Raji (cell line): ENCODE results near the gene ICA1L.

Source experiments
- POLR2A ChIP-seq: IDR thresholded peaks from 2 replicates; pipeline ENCODE4 v1.6.1; 2011; ENCODE audit warnings: low read depth, low read length, control low read depth; ENCODE audit not compliant: insufficient read depth

ICA1L gene

DNA sequence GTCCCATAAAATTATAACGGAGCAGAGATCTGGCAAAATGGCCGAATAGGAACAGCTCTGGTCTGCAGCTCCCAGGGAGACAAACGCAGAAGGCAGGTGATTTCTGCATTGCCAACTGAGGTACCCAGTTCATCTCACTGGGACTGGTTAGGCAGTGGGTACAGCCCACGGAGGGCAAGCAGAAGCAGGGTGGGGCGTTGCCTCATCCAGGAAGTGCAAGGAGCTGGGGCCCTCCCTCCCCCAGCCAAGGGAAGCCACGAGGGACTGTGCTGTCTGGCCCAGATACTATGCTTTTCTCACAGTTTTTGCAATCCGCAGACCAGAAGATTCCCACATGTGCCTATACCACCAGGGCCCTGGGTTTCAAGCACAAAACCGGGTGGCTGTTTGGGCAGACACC, 22.8 kb downstream of the ICA1L start:
- TF ChIP-seq POLR2A = no peak

DNA sequence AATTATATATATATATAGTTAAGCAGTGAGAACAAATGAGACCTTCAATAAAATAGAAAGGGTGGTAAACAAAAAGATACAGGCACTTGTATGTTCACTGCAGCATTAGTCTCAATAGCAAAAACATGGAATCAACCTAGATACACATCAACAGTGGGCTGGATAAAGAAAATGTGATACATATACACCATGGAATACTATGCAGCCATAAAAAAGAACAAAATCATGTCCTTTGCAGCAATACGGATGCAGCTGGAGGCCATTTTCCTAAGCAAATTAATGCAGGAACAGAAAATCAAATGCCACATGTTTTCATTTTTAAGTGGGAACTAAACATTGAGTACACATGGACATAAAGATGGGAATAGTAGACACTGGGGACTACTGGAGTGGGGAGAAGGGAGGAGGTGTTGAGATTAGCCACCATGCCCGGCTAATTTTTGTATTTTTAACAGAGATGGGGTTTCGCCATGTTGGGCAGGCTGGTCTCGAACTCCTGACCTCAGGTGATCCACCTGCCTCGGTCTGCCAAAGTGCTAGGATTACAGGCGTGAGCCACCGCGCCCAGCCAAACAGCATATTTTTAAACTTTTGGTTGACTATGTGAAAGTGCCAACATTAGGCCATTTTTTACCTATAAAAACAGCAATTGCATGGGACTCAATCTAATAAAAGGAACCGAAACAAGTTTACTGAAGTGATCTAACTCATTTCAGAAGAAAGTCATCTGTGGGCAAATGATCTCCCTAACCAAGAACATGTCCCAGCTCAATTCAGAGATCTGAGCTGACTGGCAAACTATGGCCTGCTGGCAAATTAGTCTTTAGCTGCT, 23.7 kb downstream of the ICA1L start:
- TF ChIP-seq POLR2A = no peak

GRCh38 chr2:202844656-202845055, 26.9 kb downstream of the ICA1L start:
- no peak for TF ChIP-seq POLR2A

DNA sequence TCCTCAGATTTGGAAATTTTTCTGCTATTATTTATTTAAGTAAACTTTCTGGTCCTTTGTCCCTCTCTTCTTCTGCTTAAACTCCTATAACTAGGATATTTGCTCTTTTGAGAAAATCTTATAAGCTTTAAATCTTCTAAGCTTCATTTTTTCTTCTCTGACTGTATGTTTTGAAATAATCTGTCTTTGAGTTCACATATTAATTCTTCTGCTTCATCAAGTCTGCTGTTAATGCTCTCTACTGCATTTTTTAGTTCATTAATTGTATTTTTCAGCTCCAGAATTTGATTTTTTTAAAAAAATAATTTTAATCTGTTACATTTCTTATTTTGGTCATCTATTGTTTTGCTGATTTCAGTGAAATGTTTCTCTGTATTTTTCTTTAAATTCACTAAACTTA, 28.9 kb downstream of the ICA1L start:
- no peak for TF ChIP-seq POLR2A

GRCh38 chr2:202841090-202841867, 30.3 kb downstream of the ICA1L start:
- TF ChIP-seq POLR2A = no peak

- TF ChIP-seq POLR2A = no peak
Observed at GRCh38 chr2:202831242-202832220, 40.0 kb downstream of the ICA1L start.

- no peak for TF ChIP-seq POLR2A
Observed at GRCh38 chr2:202824901-202825300, 46.7 kb downstream of the ICA1L start.

DNA sequence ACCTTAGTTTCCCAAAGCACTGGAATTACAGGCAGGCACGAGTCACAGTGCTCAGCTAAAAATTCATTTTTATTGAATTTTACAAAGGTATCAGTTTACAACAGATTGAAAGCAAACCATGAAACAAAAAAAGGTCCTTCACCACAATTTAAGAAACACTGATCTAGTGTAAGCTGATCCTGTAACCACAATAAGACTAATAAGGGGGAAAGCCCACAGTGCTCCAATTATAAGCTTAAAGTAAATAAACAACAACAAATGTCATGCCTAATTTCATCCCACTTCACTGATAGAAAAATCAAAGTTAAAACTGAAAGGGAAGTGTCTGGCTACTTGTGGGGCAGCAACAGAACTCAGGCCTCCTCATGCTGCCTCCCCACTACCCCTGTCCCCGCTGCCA, 49.2 kb downstream of the ICA1L start:
- TF ChIP-seq POLR2A = no peak

DNA sequence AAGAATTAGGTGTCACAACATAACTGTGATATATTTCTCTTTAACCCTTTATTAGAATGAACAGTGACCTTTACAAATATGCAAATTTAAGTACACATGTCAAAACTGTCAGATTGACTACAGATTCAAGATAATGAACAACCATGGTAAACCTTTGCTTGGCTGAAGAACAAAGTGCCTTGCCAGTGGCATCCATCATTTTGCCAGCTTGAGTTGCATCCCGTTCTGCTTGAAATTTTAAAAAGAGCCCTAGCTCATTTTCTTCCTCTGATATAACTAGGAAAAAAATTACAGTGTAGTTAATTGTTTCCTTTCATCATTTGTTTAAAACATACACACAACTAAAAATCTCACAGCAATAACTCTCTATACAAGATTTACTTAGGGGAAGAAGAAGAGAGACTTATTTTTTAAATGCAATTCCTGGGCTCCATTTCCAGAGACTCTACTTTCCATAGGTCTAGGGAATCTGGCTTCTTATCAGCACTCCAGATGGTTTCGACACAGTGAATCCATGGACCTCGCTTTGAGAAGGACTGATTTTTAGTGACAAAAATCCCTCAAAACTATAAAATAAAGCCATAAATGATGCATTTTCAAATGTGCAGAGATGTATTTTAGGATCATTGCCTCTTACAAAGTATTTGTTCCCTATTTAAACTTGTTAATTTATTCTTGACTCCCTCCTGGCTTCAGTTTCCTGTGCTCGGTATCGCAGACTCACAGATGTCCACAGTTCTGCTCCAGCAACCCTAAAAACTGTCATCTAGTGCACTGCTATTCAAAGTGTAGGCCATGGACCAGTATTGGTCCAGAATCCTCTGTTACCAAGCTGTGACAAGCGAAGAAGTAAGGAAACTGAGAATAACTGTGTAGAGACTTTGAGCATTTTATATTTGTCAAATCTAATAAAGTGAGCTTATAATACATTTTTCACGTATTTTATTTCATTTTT, 50.1 kb downstream of the ICA1L start:
- no peak for TF ChIP-seq POLR2A

- no peak for TF ChIP-seq POLR2A
Observed at GRCh38 chr2:202818321-202818720, 53.2 kb downstream of the ICA1L start.

GRCh38 chr2:202817771-202818170, 53.8 kb downstream of the ICA1L start:
- no peak for TF ChIP-seq POLR2A

GRCh38 chr2:202815548-202816360, 55.8 kb downstream of the ICA1L start:
- no peak for TF ChIP-seq POLR2A

DNA sequence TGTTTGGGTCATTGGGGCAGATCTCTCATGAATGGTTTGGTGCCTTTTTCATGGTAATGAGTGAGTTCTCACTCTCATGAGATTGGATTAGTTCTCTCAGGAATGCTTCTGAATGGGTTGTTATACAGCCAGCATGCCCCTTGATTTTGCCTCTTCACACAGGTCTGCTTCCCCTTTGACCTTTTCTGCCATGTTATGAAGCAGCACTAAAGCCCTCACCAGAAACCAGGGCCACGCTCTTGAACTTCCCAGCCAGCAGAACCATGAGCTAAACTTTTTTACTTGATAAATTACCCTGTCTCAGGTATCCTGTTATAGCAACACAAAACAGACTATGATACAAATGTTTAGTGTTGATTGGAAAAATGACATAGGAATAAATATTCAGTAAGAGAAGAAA, 57.3 kb downstream of the ICA1L start:
- no peak for TF ChIP-seq POLR2A

DNA sequence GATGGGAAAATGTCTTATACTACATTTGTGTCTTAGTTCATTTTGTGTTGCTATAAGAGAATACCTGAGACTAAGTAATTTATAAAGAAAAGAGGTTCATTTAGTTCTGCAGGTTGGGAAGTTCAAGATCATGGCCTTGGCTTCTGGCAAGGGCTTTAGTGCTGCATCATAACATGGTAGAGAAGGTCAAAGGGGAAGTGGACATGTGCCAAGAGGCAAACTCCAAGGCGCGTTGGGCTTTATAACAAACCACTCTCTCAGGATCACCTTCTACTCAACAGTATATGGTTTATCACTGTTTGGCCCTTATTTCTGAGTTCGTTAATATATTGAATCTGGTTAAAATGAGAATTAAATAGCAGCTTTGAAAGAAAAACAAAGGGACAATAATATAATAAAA, 58.2 kb downstream of the ICA1L start:
- TF ChIP-seq POLR2A = no peak

DNA sequence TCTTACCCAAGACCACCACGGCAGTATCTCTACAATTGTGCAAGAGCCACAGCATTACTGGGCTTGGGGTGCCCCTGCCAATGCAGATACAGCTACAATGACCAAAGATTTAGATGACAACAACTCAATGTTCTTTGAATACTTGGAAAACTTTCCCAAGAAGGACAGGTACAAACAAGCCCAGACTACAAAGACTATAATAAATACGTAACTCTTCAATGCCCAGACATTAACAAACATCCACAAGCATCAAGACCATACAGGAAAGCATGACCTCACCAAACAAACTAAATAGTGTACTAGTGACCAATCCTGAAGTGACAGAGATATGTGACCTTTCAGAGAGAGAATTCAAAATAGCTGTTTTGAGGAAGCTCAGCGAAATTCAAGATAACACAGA, 62.8 kb downstream of the ICA1L start:
- no peak for TF ChIP-seq POLR2A
